NK-92 (cell line): ENCODE data around the gene CDH6.

ENCODE experiments used
- DNase-seq: peaks from one replicate; lab custom pipeline; 2025; ENCODE audit not compliant: unreplicated experiment; lab: John Stamatoyannopoulos, UW

The CDH6 gene

GRCh38 chr5:31193591-31194467 is at the start of gene CDH6:
TSS of gene CDH6 (plus strand) at chr5:31193686. CDS start at chr5:31267474, 73,788 bp downstream.
- DNase-seq, result no peak

GRCh38 chr5:31144364-31144763 is 49.1 kb upstream of the CDH6 start:
- DNase-seq, result no peak

GRCh38 chr5:31148959-31149475 is 44.5 kb upstream of the CDH6 start:
- DNase-seq, result no peak

- no peak for DNase-seq
Measured at GRCh38 chr5:31153521-31153920, 40.0 kb upstream of the CDH6 start.

GRCh38 chr5:31156631-31157160 is 36.8 kb upstream of the CDH6 start:
- DNase-seq, result no peak

GRCh38 chr5:31157720-31158119 is 35.8 kb upstream of the CDH6 start:
- DNase-seq, result no peak

GRCh38 chr5:31158686-31159085 is 34.8 kb upstream of the CDH6 start:
- no peak for DNase-seq

GRCh38 chr5:31161781-31162181 is 31.7 kb upstream of the CDH6 start:
- no peak for DNase-seq

GRCh38 chr5:31165729-31166128 is 27.8 kb upstream of the CDH6 start:
- no peak for DNase-seq

- no peak for DNase-seq
Measured at GRCh38 chr5:31169379-31169778, 24.1 kb upstream of the CDH6 start.

- DNase-seq, result no peak
Measured at GRCh38 chr5:31172881-31173280, 20.6 kb upstream of the CDH6 start.

GRCh38 chr5:31173614-31174013 is 19.9 kb upstream of the CDH6 start:
- no peak for DNase-seq

GRCh38 chr5:31181376-31181987 is 12.0 kb upstream of the CDH6 start:
- DNase-seq, result no peak

- no peak for DNase-seq
Measured at GRCh38 chr5:31182136-31182535, 11.3 kb upstream of the CDH6 start.

GRCh38 chr5:31185951-31186350 is 7.5 kb upstream of the CDH6 start:
- no peak for DNase-seq

GRCh38 chr5:31186672-31187267 is 6.7 kb upstream of the CDH6 start:
- DNase-seq, result no peak

GRCh38 chr5:31187591-31187990 is 5.9 kb upstream of the CDH6 start:
- DNase-seq, result no peak

- no peak for DNase-seq
Measured at GRCh38 chr5:31192442-31192841, 1.0 kb upstream of the CDH6 start.

GRCh38 chr5:31193116-31193515 is 370 bp upstream of the CDH6 start:
- no peak for DNase-seq

- no peak for DNase-seq
Measured at GRCh38 chr5:31194468-31194813, 955 bp downstream of the CDH6 start.

GRCh38 chr5:31194892-31195555 is 1.5 kb downstream of the CDH6 start:
- no peak for DNase-seq
